PFSK-1 (cell line): Measurements from ENCODE around the gene FAM210B.

ENCODE experiments used
- POLR2AphosphoS5 ChIP-seq: IDR thresholded peaks from 2 replicates; pipeline ENCODE4 v1.6.1; 2012; ENCODE audit warnings: low read depth, mild to moderate bottlenecking, control low read depth, low read length, moderate library complexity
- TAF1 ChIP-seq: IDR thresholded peaks from 2 replicates; pipeline ENCODE4 v1.6.1; 2012; ENCODE audit warnings: low read length, control low read depth, borderline replicate concordance; ENCODE audit not compliant: insufficient read depth

DNA sequence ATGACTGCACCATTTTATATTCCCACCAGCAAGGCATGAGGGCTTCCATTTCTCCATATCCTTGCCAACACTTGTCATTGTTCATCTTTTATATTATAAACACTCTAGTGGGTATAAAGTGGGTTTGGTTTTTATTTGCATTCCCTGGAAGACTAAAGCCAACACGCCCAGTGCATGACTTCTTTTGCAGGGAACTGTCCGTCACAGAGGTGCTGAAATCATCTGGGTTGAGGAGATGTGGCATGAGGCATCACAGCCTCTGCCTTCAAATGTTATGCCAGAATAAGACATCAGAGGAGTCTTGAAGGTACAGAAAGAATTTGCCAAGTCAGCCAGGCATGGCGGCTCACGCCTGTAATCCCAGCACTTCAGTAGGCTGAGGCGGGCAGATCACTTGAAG, 29.9 kb upstream of the FAM210B start:
- no peak for TF ChIP-seq POLR2AphosphoS5
- no peak for TF ChIP-seq TAF1
